H1 (cell line): ENCODE data around the gene PLB1. TPM values are rescaled to one million over a fixed set of nuclear protein-coding genes. Genes with fewer than 3 reads are reported as not detected.

Source experiments
- CTCF ChIA-PET: fragments of 300-600 bp; sonication (Branson Sonifier 250); formaldehyde crosslinking; loops from one replicate; lab custom pipeline; 2021; ENCODE audit not compliant: partially characterized antibody; lab: Charles Lee
- POLR2A ChIA-PET: fragments of 300-600 bp; sonication (Branson Sonifier 250); formaldehyde crosslinking; loops from one replicate; lab custom pipeline; 2021; ENCODE audit warnings: inconsistent platforms; ENCODE audit not compliant: partially characterized antibody; lab: Charles Lee
- DNase-seq, 2 experiments: peaks; one replicate each; pipeline versions ENCODE4 v3.0.0 to v3.0.0-alpha.2; 2010 to 2022; ENCODE audit warnings: low spot score in 2 of 2, low read depth in 1 of 2, mixed read lengths in 1 of 2
- FAIRE-seq: peaks from 2 replicates; lab custom pipeline; 2011; peaks lifted over from hg19 to GRCh38; lab: Jason Lieb, UNC
- H2AFZ ChIP-seq: 2 replicates; pipeline ENCODE4 v1.8.1; 2012; ENCODE audit warnings: low read length, inconsistent platforms
- H2AK5ac ChIP-seq: 2 replicates; pipeline ENCODE4 v1.6.1; 2013; ENCODE audit warnings: low read depth, low read length
- H2BK120ac ChIP-seq: replicated peaks from 2 replicates; pipeline ENCODE3; 2013; ENCODE audit warnings: low read depth, low read length, inconsistent platforms
- H2BK12ac ChIP-seq: 2 replicates; pipeline ENCODE4 v1.6.1; 2013; ENCODE audit warnings: low read depth, low read length
- H2BK15ac ChIP-seq: 2 replicates; pipeline ENCODE4 v1.6.1; 2013; ENCODE audit warnings: low read length
- H2BK20ac ChIP-seq: 2 replicates; pipeline ENCODE4 v1.6.1; 2013; ENCODE audit warnings: low read length
- H2BK5ac ChIP-seq: 2 replicates; pipeline ENCODE4 v1.6.1; 2013; ENCODE audit warnings: low read depth, low read length
- H3K14ac ChIP-seq: 2 replicates; pipeline ENCODE4 v1.6.1; 2013; ENCODE audit warnings: inconsistent platforms; ENCODE audit not compliant: insufficient read length
- H3K18ac ChIP-seq: 2 replicates; pipeline ENCODE4 v1.6.1; 2013; ENCODE audit warnings: low read length; ENCODE audit errors: extremely low read depth
- H3K23ac ChIP-seq: 2 replicates; pipeline ENCODE4 v1.6.1; 2013; ENCODE audit warnings: inconsistent platforms; ENCODE audit not compliant: insufficient read length
- H3K23me2 ChIP-seq: 2 replicates; pipeline ENCODE4 v1.6.1; 2013; ENCODE audit warnings: low read depth, low read length
- H3K27ac ChIP-seq: 2 replicates; pipeline ENCODE4 v1.6.1; 2011; ENCODE audit warnings: low read depth, low read length, inconsistent platforms
- H3K27me3 ChIP-seq, 4 experiments: replicated peaks in 1 of 4; 1 replicate in 1 of 4; 2 replicates in 3 of 4; pipeline versions ENCODE4 v1.6.1 to v1.8.1; 2011 to 2013; ENCODE audit warnings: low read length in 3 of 4, mild to moderate bottlenecking in 3 of 4, inconsistent platforms in 2 of 4, mixed read lengths in 2 of 4, moderate library complexity in 1 of 4; ENCODE audit not compliant: control insufficient read depth in 3 of 4, insufficient read depth in 3 of 4; ENCODE audit errors: extremely low read depth in 1 of 4
- H3K36me3 ChIP-seq, 4 experiments: 2 replicates each; pipeline versions ENCODE4 v1.6.1 to v1.8.1; 2011 to 2013; ENCODE audit warnings: mild to moderate bottlenecking in 4 of 4, low read length in 3 of 4, moderate library complexity in 2 of 4, control low read depth in 1 of 4, inconsistent platforms in 1 of 4; ENCODE audit not compliant: insufficient read depth in 4 of 4, control insufficient read depth in 2 of 4
- H3K4ac ChIP-seq: replicated peaks from 2 replicates; pipeline ENCODE3; 2013; ENCODE audit warnings: low read length, low read depth, mixed read lengths, inconsistent platforms; ENCODE audit not compliant: insufficient read length
- H3K4me1 ChIP-seq, 4 experiments: replicated peaks in 1 of 4; 1 replicate in 1 of 4; 2 replicates in 3 of 4; pipeline versions ENCODE4 v1.6.1 to v1.8.1; 2011 to 2013; ENCODE audit warnings: low read length in 3 of 4, inconsistent platforms in 2 of 4, mixed read lengths in 1 of 4; ENCODE audit not compliant: insufficient read depth in 4 of 4, control insufficient read depth in 3 of 4
- H3K4me2 ChIP-seq, 2 experiments: 2 replicates each; pipeline versions ENCODE4 v1.6.1 to v1.8.1; 2011 to 2013; ENCODE audit warnings: low read depth in 2 of 2, low read length in 2 of 2, control low read depth in 1 of 2, inconsistent platforms in 1 of 2, mild to moderate bottlenecking in 1 of 2; ENCODE audit not compliant: insufficient read depth in 1 of 2
- H3K4me3 ChIP-seq, 4 experiments: fragments of 200-600, 300-600 bp in 1 of 4; sonication (generic), shearing (Covaris generic), sonication (Bioruptor Twin) in 1 of 4; 2 replicates each; pipeline versions ENCODE4 v1.5.1 to v1.8.1; 2011 to 2016; ENCODE audit warnings: low read length in 4 of 4, low read depth in 3 of 4, control low read depth in 2 of 4, inconsistent platforms in 2 of 4, mild to moderate bottlenecking in 2 of 4, mixed read lengths in 1 of 4, moderate library complexity in 1 of 4; ENCODE audit not compliant: insufficient read depth in 2 of 4; ENCODE audit errors: extremely low read depth in 1 of 4
- H3K56ac ChIP-seq: replicated peaks from 2 replicates; pipeline ENCODE3; 2013; ENCODE audit warnings: low read depth, mild to moderate bottlenecking, mixed read lengths, low read length, inconsistent platforms; ENCODE audit not compliant: insufficient read length
- H3K79me1 ChIP-seq: 2 replicates; pipeline ENCODE4 v1.6.1; 2013; ENCODE audit warnings: low read depth, low read length, control low read depth
- H3K79me2 ChIP-seq, 2 experiments: 2 replicates each; pipeline versions ENCODE4 v1.6.1 to v1.8.1; 2012 to 2013; ENCODE audit warnings: low read length in 2 of 2, mild to moderate bottlenecking in 2 of 2, inconsistent platforms in 1 of 2; ENCODE audit not compliant: insufficient read depth in 2 of 2, control insufficient read depth in 1 of 2
- H3K9ac ChIP-seq, 4 experiments: replicated peaks in 1 of 4; 1 replicate in 1 of 4; 2 replicates in 3 of 4; pipeline versions ENCODE4 v1.6.1 to v1.8.1; 2011 to 2013; ENCODE audit warnings: low read depth in 3 of 4, low read length in 3 of 4, control low read depth in 2 of 4, mild to moderate bottlenecking in 2 of 4, moderate library complexity in 2 of 4, inconsistent platforms in 1 of 4; ENCODE audit errors: extremely low read depth in 1 of 4
- H3K9me3 ChIP-seq, 2 experiments: 2 replicates each; pipeline versions ENCODE4 v1.6.1 to v1.8.1; 2012 to 2013; ENCODE audit warnings: mild to moderate bottlenecking in 2 of 2, moderate library complexity in 2 of 2, control low read depth in 1 of 2, inconsistent platforms in 1 of 2, low read depth in 1 of 2, low read length in 1 of 2, mixed read lengths in 1 of 2; ENCODE audit not compliant: insufficient read depth in 2 of 2
- H4K20me1 ChIP-seq, 2 experiments: replicated peaks in 1 of 2; 2 replicates each; pipeline versions ENCODE3 to v1.8.1; 2011 to 2013; ENCODE audit warnings: inconsistent platforms in 2 of 2, low read length in 2 of 2, mild to moderate bottlenecking in 1 of 2; ENCODE audit not compliant: insufficient read depth in 2 of 2, control insufficient read depth in 1 of 2
- H4K5ac ChIP-seq: 2 replicates; pipeline ENCODE4 v1.6.1; 2013; ENCODE audit warnings: low read length, low read depth, mixed read lengths, inconsistent platforms; ENCODE audit not compliant: insufficient read length
- H4K8ac ChIP-seq: 2 replicates; pipeline ENCODE4 v1.8.0; 2013; ENCODE audit warnings: mild to moderate bottlenecking, moderate library complexity, low read length, inconsistent platforms; ENCODE audit not compliant: insufficient read depth; ENCODE audit errors: extremely low read depth
- H4K91ac ChIP-seq: replicated peaks from 2 replicates; pipeline ENCODE3; 2013; ENCODE audit warnings: low read length, mixed read lengths, inconsistent platforms; ENCODE audit not compliant: insufficient read length
- BRCA1 ChIP-seq: IDR thresholded peaks from 2 replicates; pipeline ENCODE4 v1.6.1; 2012; ENCODE audit warnings: low read depth, low read length, improper control_type of control experiment
- MAFK ChIP-seq: IDR thresholded peaks from 2 replicates; pipeline ENCODE4 v1.6.1; 2012; ENCODE audit warnings: low read depth, mild to moderate bottlenecking, improper control_type of control experiment, low read length
- NANOG ChIP-seq: IDR thresholded peaks from 2 replicates; pipeline ENCODE4 v1.6.1; 2011; ENCODE audit warnings: low read length, low read depth, mild to moderate bottlenecking, inconsistent platforms; ENCODE audit not compliant: insufficient read depth, poor library complexity, severe bottlenecking
- NRF1 ChIP-seq: IDR thresholded peaks from 2 replicates; pipeline ENCODE4 v1.6.1; 2011; ENCODE audit warnings: mild to moderate bottlenecking, low read depth, low read length, improper control_type of control experiment
- PHF8 ChIP-seq: fragments of 200-600 bp; sonication (generic); conservative IDR thresholded peaks from 2 replicates; pipeline ENCODE4 v1.7.1; 2012; ENCODE audit warnings: low read depth, mild to moderate bottlenecking, inconsistent platforms, low read length, moderate library complexity
- RBBP5 ChIP-seq: IDR thresholded peaks from 2 replicates; pipeline ENCODE4 v1.7.1; 2012; ENCODE audit warnings: low read depth, mild to moderate bottlenecking, inconsistent platforms, low read length, moderate library complexity, borderline replicate concordance
- SIN3A ChIP-seq, 2 experiments: IDR thresholded peaks in 1 of 2; conservative IDR thresholded peaks in 1 of 2; 2 replicates each; pipeline ENCODE4 v1.6.1; 2011 to 2012; ENCODE audit warnings: low read length in 2 of 2, improper control_type of control experiment in 1 of 2, low read depth in 1 of 2, mild to moderate bottlenecking in 1 of 2
- SIRT6 ChIP-seq: IDR thresholded peaks from one replicate; pipeline ENCODE4 v1.7.1; 2012; ENCODE audit warnings: low read length, inconsistent platforms
- SP4 ChIP-seq: IDR thresholded peaks from 2 replicates; pipeline ENCODE4 v1.6.1; 2012; ENCODE audit warnings: low read length, inconsistent platforms
- TCF12 ChIP-seq: IDR thresholded peaks from 2 replicates; pipeline ENCODE4 v1.6.1; 2011; ENCODE audit warnings: low read depth, mild to moderate bottlenecking, low read length
- WGBS, 2 experiments: shearing (Covaris generic) in 1 of 2; methylation state at CpG; one replicate each; pipeline versions ENCODE4 v1.1.6 to v1.1.7; 2013 to 2015; ENCODE audit warnings: low lambda C conversion rate in 2 of 2, mixed read lengths in 2 of 2, inconsistent platforms in 1 of 2, low coverage in 1 of 2, missing lambda C conversion rate in 1 of 2; ENCODE audit not compliant: insufficient replicate concordance in 2 of 2, insufficient coverage in 1 of 2, insufficient read length in 1 of 2; ENCODE audit errors: extremely low coverage in 1 of 2, missing lambda C conversion rate in 1 of 2; 5-methylcytosine and 5-hydroxymethylcytosine counted together
- polyA plus RNA-seq, 7 experiments: library from polyadenylated mRNA; depleted of rRNA in 3 of 7; stranded (reverse) in 5 of 7; unstranded in 2 of 7; fragments of >200 nt in 5 of 7; fragments of 200-250 nt in 2 of 7; gene quantifications; 1 replicate in 5 of 7; 2 replicates in 1 of 7; 4 replicates in 1 of 7; pipeline versions ENCODE4 v1.2.1 to v1.2.3, GENCODE V29; 2011 to 2013; ENCODE audit warnings: missing spikeins in 2 of 7, mixed read lengths in 2 of 7
- total RNA-seq: library from RNA; stranded (reverse); fragmentation: NEBNext Ultra II Directional; extraction: Animal tissue kit (Norgen Biotek cat#: 25700); gene quantifications from 2 replicates; pipeline ENCODE4 v1.2.1, GENCODE V29; 2021
- TF ChIP-seq, protein P1 (sequence below): IDR thresholded peaks from 2 replicates; pipeline ENCODE4 v1.6.1; 2012; ENCODE audit warnings: inconsistent platforms

The PLB1 gene
- total and polyA plus RNA-seq, 2 of the 8 experiments (the other 6 are each of a cell fraction or from before 2014, with no cell fraction given) = 0.20 to 0.36 TPM

GRCh38 chr2:28687640-28688385 is 192.0 kb downstream of the PLB1 start:
- no peak overlapping the region for H3K27ac ChIP-seq
- no peaks in the 10 kb centered on the region for H3K23me2 ChIP-seq
- no peak overlapping the region for H3K18ac ChIP-seq
- WGBS, 2 experiments = 95% methylated on average over 7 of the region's 7 CpGs; no CpG with 5 or more reads in 1 of the 2 experiments
- no peaks in the 10 kb centered on the region for H3K9me3 ChIP-seq
- H4K91ac ChIP-seq = no peak overlapping the region
- ChIA-PET CTCF (interaction anchor here (0.5 to 1.4 kb wide), 5 partner anchors 8 to 81 kb away, joined by 3 to 4 read pairs (median 3); no protein-coding TSS in a partner anchor), POLR2A (no interaction called here)
- no peak overlapping the region for H4K5ac ChIP-seq
- H2BK5ac ChIP-seq = no peak overlapping the region
- no peak overlapping the region for H3K14ac ChIP-seq
- no peaks in the 10 kb centered on the region for H3K27me3 ChIP-seq
- H2BK15ac ChIP-seq = no peak overlapping the region
- H3K4me1 ChIP-seq = peaks cover 2 to 8% (median 5%) of the 10 kb centered on the region in 4 experiments
- no peaks in the 10 kb centered on the region for H4K20me1 ChIP-seq
- DNase-seq (no peak), FAIRE-seq (no peak)
- no peak overlapping the region for H3K4ac ChIP-seq
- H2BK120ac ChIP-seq = no peak overlapping the region
- H4K8ac ChIP-seq = no peak overlapping the region
- H3K79me2 ChIP-seq = no peaks in the 10 kb centered on the region
- H3K9ac ChIP-seq = no peak overlapping the region
- TF ChIP-seq RBBP5 (no peak), PHF8 (no peak), TCF12 (no peak), NANOG (no peak), NRF1 (no peak), MAFK (no peak), BRCA1 (no peak), SP4 (no peak), SIRT6 (no peak), SIN3A (conservative IDR thresholded peaks at IDR 0.05 in 1 of 2, IDR thresholded peaks at IDR 0.05 in 1 of 2; ENCODE audit: low read depth in 1 of 2, low read length in 2 of 2) (no peak)
- TF ChIP-seq, protein P1, sequence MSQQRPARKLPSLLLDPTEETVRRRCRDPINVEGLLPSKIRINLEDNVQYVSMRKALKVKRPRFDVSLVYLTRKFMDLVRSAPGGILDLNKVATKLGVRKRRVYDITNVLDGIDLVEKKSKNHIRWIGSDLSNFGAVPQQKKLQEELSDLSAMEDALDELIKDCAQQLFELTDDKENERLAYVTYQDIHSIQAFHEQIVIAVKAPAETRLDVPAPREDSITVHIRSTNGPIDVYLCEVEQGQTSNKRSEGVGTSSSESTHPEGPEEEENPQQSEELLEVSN = no peak
- H3K4me3 ChIP-seq = no peak overlapping the region
- no peak overlapping the region for H3K4me2 ChIP-seq
- H2AFZ ChIP-seq = no peak overlapping the region
- H3K56ac ChIP-seq = no peak overlapping the region
- H3K23ac ChIP-seq = no peak overlapping the region
- H2BK12ac ChIP-seq = no peak overlapping the region
- no peak overlapping the region for H2AK5ac ChIP-seq
- H3K79me1 ChIP-seq = no peaks in the 10 kb centered on the region
- no peaks in the 10 kb centered on the region for H3K36me3 ChIP-seq
- H2BK20ac ChIP-seq = no peak overlapping the region
